ENCODE data around the gene CEP112. TPM values are rescaled to one million over a fixed set of nuclear protein-coding genes. Genes with fewer than 3 reads are reported as not detected.

The CEP112 gene
- total RNA-seq, 1 donor from 2014 or later: 20.1 TPM

DNA sequence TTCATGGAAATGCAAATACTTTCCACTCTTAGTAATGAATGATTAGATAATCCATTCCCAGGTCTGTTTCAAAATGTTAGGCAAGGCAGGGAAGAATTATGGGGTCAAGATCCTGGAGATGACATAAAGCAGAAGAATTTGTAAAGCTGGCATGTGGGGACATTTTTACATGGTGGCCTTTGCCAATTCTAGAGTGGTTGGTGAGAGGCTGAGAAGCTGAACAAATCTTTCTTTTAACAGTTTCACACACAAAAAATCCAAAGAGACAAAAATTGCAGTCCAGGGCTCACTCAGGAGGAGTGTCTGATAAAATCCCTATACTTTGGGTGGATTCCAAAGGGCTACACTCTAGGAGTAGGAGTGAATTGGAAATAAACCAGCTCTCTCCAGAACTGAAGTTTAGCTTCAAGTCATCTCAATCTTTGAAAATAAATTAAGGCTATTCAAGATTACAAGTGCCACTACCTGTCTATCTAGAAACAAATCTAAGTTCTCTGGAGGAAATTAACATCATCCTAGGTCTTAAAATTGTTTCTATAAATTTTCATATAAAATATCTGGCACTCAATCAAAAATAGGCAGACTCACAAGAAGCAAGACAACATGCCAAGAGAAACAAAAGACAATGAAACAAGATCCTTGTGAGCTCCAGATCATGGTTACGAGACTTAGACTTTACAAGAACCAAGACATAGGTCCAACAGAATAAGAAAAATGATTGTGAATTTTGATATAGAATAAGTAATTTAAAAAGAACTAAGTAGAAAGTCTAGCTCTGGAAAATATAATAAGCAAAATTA lies 517.5 kb downstream of the CEP112 start:
- no peak for DNase-seq (ENCODE audit: extremely low spot score in 2 of 2)
- Histone ChIP-seq H3K4me1 (no peaks in the 10 kb centered on the region), H3K9me3 (no peaks in the 10 kb centered on the region), H3K27me3 (no peaks in the 10 kb centered on the region), H3K36me3 (no peaks in the 10 kb centered on the region), H3K27ac (no peak overlapping the region), H3K4me3 (no peak overlapping the region)
- intact Hi-C loops (cut with DNase I): no loop called here
- TF ChIP-seq POLR2A (IDR thresholded peaks at IDR 0.05): no peak
- no peak for TF ChIP-seq POLR2AphosphoS5 (IDR thresholded peaks at IDR 0.05; ENCODE audit: insufficient read depth in 1 of 2, low read depth in 1 of 2)
- TF ChIP-seq, protein P1, sequence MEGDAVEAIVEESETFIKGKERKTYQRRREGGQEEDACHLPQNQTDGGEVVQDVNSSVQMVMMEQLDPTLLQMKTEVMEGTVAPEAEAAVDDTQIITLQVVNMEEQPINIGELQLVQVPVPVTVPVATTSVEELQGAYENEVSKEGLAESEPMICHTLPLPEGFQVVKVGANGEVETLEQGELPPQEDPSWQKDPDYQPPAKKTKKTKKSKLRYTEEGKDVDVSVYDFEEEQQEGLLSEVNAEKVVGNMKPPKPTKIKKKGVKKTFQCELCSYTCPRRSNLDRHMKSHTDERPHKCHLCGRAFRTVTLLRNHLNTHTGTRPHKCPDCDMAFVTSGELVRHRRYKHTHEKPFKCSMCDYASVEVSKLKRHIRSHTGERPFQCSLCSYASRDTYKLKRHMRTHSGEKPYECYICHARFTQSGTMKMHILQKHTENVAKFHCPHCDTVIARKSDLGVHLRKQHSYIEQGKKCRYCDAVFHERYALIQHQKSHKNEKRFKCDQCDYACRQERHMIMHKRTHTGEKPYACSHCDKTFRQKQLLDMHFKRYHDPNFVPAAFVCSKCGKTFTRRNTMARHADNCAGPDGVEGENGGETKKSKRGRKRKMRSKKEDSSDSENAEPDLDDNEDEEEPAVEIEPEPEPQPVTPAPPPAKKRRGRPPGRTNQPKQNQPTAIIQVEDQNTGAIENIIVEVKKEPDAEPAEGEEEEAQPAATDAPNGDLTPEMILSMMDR (IDR thresholded peaks at IDR 0.05): no peak

DNA sequence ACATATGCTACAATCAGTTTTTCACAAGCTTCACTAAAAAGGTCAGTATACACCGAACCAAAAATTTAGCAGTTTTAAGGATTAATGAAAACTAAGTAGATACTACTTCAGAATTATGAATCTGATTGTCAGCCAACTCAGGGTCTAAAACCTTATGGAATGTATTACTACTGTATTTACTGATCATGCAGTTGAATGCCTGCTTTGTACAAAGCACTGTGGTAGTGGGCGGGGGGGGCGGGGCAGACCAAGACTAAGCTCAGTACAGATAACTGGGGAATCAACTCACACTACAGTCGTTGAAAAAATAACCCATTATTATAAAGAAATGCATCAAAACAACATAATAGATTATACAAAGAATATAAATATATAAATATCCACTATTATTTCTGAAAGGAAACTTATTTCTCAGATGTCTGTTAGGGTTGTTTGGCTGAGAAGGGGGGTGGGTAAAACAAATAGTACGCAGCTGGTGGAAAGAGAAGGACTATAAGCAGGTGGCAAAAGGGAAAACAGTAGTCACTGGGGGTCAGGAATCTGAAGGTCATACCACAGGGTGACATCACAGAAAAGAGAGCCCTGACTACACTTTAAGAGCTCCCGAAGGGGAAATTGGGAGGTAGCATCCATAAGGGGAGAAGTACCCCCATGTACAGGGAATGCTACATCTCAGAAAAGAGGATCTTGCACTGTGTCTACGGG lies 521.1 kb downstream of the CEP112 start:
- no peak for DNase-seq (ENCODE audit: extremely low spot score in 2 of 2)
- H3K9me3 ChIP-seq: no peaks in the 10 kb centered on the region
- no peaks in the 10 kb centered on the region for H3K36me3 ChIP-seq
- no peak overlapping the region for H3K27ac ChIP-seq
- intact Hi-C loops (cut with DNase I): no loop called here
- H3K27me3 ChIP-seq: no peaks in the 10 kb centered on the region
- H3K4me3 ChIP-seq: no peak overlapping the region
- no peak for TF ChIP-seq POLR2AphosphoS5 (IDR thresholded peaks at IDR 0.05; ENCODE audit: insufficient read depth in 1 of 2, low read depth in 1 of 2)
- TF ChIP-seq, protein P1 (IDR thresholded peaks at IDR 0.05): no peak
- no peak for TF ChIP-seq POLR2A (IDR thresholded peaks at IDR 0.05)
- H3K4me1 ChIP-seq: no peaks in the 10 kb centered on the region

DNA sequence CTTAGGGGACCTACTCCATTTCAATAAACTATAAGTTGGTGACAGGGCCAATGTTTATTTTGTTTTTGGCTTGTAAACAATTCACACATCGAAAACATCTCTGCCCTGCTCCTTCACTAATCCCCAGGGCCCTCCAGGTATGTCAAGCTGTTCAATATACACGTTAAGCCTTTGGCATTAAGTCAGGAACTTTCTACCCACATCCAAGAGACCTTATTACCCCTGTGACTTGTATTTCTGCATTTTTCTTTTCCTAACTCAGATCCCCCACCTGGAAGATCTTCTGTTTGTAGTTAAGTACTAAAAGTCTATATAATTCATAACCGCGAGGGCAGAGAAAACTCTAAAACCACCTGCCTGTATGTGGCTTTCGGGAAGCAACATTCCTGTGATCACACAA lies 523.7 kb downstream of the CEP112 start:
- intact Hi-C loops (cut with DNase I): no loop called here
- Histone ChIP-seq H3K4me1 (no peaks in the 10 kb centered on the region), H3K4me3 (no peak overlapping the region), H3K9me3 (no peaks in the 10 kb centered on the region), H3K36me3 (no peaks in the 10 kb centered on the region), H3K27ac (no peak overlapping the region), H3K27me3 (no peaks in the 10 kb centered on the region)
- no peak for DNase-seq (ENCODE audit: extremely low spot score in 2 of 2)
- TF ChIP-seq POLR2A (IDR thresholded peaks at IDR 0.05) (no peak), POLR2AphosphoS5 (IDR thresholded peaks at IDR 0.05; ENCODE audit: insufficient read depth in 1 of 2, low read depth in 1 of 2) (no peak)
- TF ChIP-seq, protein P1 (IDR thresholded peaks at IDR 0.05): no peak

DNA sequence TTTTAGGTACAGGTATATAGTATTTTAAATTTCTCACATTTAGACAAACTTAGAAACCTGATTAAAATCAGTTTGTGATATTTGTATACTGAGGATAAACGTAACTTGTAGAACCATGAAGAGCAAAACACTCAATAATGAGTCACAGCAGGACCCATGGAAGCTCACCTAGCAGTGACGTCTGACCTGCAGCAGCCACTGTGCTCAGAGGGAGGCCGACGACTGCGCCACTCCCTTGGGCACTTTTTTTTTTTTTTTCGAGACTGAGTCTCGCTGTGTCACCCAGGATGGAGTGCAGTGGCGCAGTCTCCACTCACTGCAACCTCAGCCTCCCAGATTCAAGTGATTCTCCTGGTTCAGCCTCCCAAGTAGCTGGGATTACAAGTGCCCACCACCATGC lies 524.3 kb downstream of the CEP112 start:
- Histone ChIP-seq H3K27ac (no peak overlapping the region), H3K27me3 (no peaks in the 10 kb centered on the region), H3K4me3 (no peak overlapping the region), H3K4me1 (no peaks in the 10 kb centered on the region), H3K36me3 (no peaks in the 10 kb centered on the region), H3K9me3 (no peaks in the 10 kb centered on the region)
- intact Hi-C loops (cut with DNase I): no loop called here
- TF ChIP-seq POLR2AphosphoS5 (IDR thresholded peaks at IDR 0.05; ENCODE audit: insufficient read depth in 1 of 2, low read depth in 1 of 2) (no peak), POLR2A (IDR thresholded peaks at IDR 0.05) (no peak)
- TF ChIP-seq, protein P1 (IDR thresholded peaks at IDR 0.05): no peak
- DNase-seq (ENCODE audit: extremely low spot score in 2 of 2): no peak

DNA sequence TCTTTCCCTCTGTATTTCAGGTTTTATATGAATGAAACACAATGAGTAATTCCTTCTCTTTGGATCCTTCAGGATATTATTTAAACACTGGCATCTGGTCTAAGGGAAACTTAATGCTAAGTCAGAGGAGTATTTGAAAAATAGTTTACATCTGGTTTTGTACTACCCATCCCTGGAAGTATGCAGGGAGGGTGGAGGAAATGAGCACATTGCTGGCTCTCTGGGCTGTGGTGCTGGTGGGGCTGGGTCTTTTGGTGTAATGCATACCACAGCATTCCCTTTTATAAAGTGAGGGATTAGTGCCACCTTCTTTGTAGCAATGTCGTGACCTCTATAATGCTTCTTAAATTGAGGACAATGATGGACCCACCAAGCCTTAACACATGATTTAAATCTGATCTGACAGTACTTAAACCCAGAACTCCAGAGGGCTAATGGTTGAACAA lies 525.0 kb downstream of the CEP112 start:
- TF ChIP-seq, protein P1 (IDR thresholded peaks at IDR 0.05): no peak
- TF ChIP-seq POLR2AphosphoS5 (IDR thresholded peaks at IDR 0.05; ENCODE audit: insufficient read depth in 1 of 2, low read depth in 1 of 2) (no peak), POLR2A (IDR thresholded peaks at IDR 0.05) (no peak)
- DNase-seq (ENCODE audit: extremely low spot score in 2 of 2): no peak
- no peaks in the 10 kb centered on the region for H3K27me3 ChIP-seq
- H3K36me3 ChIP-seq: no peaks in the 10 kb centered on the region
- no peak overlapping the region for H3K27ac ChIP-seq
- H3K4me1 ChIP-seq: no peaks in the 10 kb centered on the region
- intact Hi-C loops (cut with DNase I): no loop called here
- H3K4me3 ChIP-seq: no peak overlapping the region
- H3K9me3 ChIP-seq: no peaks in the 10 kb centered on the region

Measured in vagina (tissue), 2 donors.